A549 (cell line): ENCODE measurements around the gene CNTF. TPM values are rescaled to one million over a fixed set of nuclear protein-coding genes. Genes with fewer than 3 reads are reported as not detected.

Source experiments
- ATAC-seq, 2 experiments: fragments of 200-7000 bp in 1 of 2; fragments of >200 bp in 1 of 2; cut with Nextera tagmentation in 1 of 2; cut with Tn5 transposase in 1 of 2; 3 replicates each; pipeline versions ENCODE4 v1.8.0 to v1.9.1; 2018 to 2020; ENCODE audit warnings: mild to moderate bottlenecking in 1 of 2, moderate library complexity in 1 of 2
- CTCF ChIA-PET: fragments of 300-600 bp; sonication (Branson Sonifier 250); formaldehyde crosslinking; extraction: SDS; loops from one replicate; lab custom pipeline; 2021; ENCODE audit warnings: antibody characterized with exemption, inconsistent platforms; lab: Yijun Ruan, JAX
- POLR2A ChIA-PET: fragments of 350-600 bp; formaldehyde crosslinking; extraction: SDS; loops from one replicate; lab custom pipeline; 2021; ENCODE audit warnings: antibody characterized with exemption, inconsistent platforms; lab: Yijun Ruan, JAX
- DNase-seq, 2 experiments: peaks; one replicate each; pipeline versions ENCODE4 v3.0.0 to v3.0.0-alpha.2; 2011 to 2016; ENCODE audit warnings: low read depth in 1 of 2, low spot score in 1 of 2
- FAIRE-seq: peaks from 2 replicates; lab custom pipeline; 2011; peaks lifted over from hg19 to GRCh38; lab: Jason Lieb, UNC
- H3K27ac ChIP-seq, 2 experiments: fragments of >200 bp; sonication (Bioruptor Twin); formaldehyde crosslinking; 3 replicates each; pipeline ENCODE4 v1.5.1; 2016 to 2017
- H3K4me1 ChIP-seq: fragments of >200 bp; sonication (Bioruptor Twin); formaldehyde crosslinking; 3 replicates; pipeline ENCODE4 v1.6.1; 2016
- H3K4me2 ChIP-seq: fragments of >200 bp; sonication (Bioruptor Twin); formaldehyde crosslinking; 3 replicates; pipeline ENCODE4 v1.6.1; 2016
- H3K4me3 ChIP-seq: fragments of >200 bp; sonication (Bioruptor Twin); formaldehyde crosslinking; 3 replicates; pipeline ENCODE4 v1.5.1; 2016
- H3K9me3 ChIP-seq: fragments of >200 bp; sonication (Bioruptor Twin); formaldehyde crosslinking; 3 replicates; pipeline ENCODE4 v1.6.1; 2016
- BHLHE40 ChIP-seq: IDR thresholded peaks from 2 replicates; pipeline ENCODE4 v1.6.1; 2012; ENCODE audit warnings: low read depth, low read length, inconsistent platforms
- CBX2 ChIP-seq: fragments of 200-600 bp; sonication (generic); IDR thresholded peaks from 2 replicates; pipeline ENCODE4 v1.6.1; 2016; ENCODE audit warnings: low read depth, mild to moderate bottlenecking, borderline replicate concordance
- CBX8 ChIP-seq: fragments of 200-600 bp; sonication (generic); IDR thresholded peaks from 2 replicates; pipeline ENCODE4 v1.6.1; 2016
- CEBPB ChIP-seq, 2 experiments: fragments of >200 bp in 1 of 2; sonication (Bioruptor Twin) in 1 of 2; formaldehyde crosslinking in 1 of 2; IDR thresholded peaks; 2 replicates each; pipeline ENCODE4 v1.6.1; 2012 to 2016
- E2F6 ChIP-seq: IDR thresholded peaks from 2 replicates; pipeline ENCODE4 v1.6.1; 2012; ENCODE audit warnings: low read depth, borderline replicate concordance
- EHF ChIP-seq: fragments of 250-450 bp; sonication (Bioruptor Pico); IDR thresholded peaks from 2 replicates; pipeline ENCODE4 v1.5.0; 2020; ENCODE audit warnings: mild to moderate bottlenecking
- HDAC2 ChIP-seq: fragments of 200-600 bp; sonication (generic); IDR thresholded peaks from 2 replicates; pipeline ENCODE4 v1.6.1; 2016
- HES2 ChIP-seq: fragments of >200 bp; sonication (Bioruptor Twin); formaldehyde crosslinking; IDR thresholded peaks from 2 replicates; pipeline ENCODE4 v1.6.1; 2016
- HOXB5 ChIP-seq: fragments of 250-450 bp; sonication (Bioruptor Pico); IDR thresholded peaks from 2 replicates; pipeline ENCODE4 v1.5.0; 2020; ENCODE audit warnings: mild to moderate bottlenecking, moderate library complexity
- JUN ChIP-seq, 2 experiments: fragments of >200 bp; sonication (Bioruptor Twin); formaldehyde crosslinking; IDR thresholded peaks; 2 replicates in 1 of 2; 3 replicates in 1 of 2; pipeline ENCODE4 v1.6.1; 2016 to 2017
- KDM5A ChIP-seq: fragments of 200-600 bp; sonication (generic); IDR thresholded peaks from 2 replicates; pipeline ENCODE4 v1.6.1; 2016; ENCODE audit warnings: antibody characterized with exemption, mild to moderate bottlenecking
- MAZ ChIP-seq: fragments of 150-350 bp; IDR thresholded peaks from 2 replicates; pipeline ENCODE4 v1.6.1; 2014; ENCODE audit warnings: antibody characterized with exemption, low read depth, low read length, borderline replicate concordance
- NPAS2 ChIP-seq: fragments of 250-450 bp; sonication (Bioruptor Pico); IDR thresholded peaks from 2 replicates; pipeline ENCODE4 v1.8.0; 2022; ENCODE audit warnings: mild to moderate bottlenecking, moderate library complexity, borderline replicate concordance
- PHF8 ChIP-seq: fragments of 200-600 bp; sonication (generic); IDR thresholded peaks from 2 replicates; pipeline ENCODE4 v1.6.1; 2016; ENCODE audit warnings: low read depth, mild to moderate bottlenecking, antibody characterized with exemption, moderate library complexity, borderline replicate concordance
- RAD21 ChIP-seq, 2 experiments: fragments of >200 bp in 1 of 2; sonication (Bioruptor Twin) in 1 of 2; formaldehyde crosslinking in 1 of 2; IDR thresholded peaks in 1 of 2; conservative IDR thresholded peaks in 1 of 2; 2 replicates in 1 of 2; 3 replicates in 1 of 2; pipeline ENCODE4 v1.6.1; 2012 to 2018; ENCODE audit warnings: inconsistent platforms in 1 of 2
- RNF2 ChIP-seq: fragments of 200-600 bp; sonication (generic); IDR thresholded peaks from 2 replicates; pipeline ENCODE4 v1.6.1; 2016; ENCODE audit warnings: low read depth, mild to moderate bottlenecking, antibody characterized with exemption, moderate library complexity, borderline replicate concordance
- ZC3H11A ChIP-seq: fragments of 450-650 bp; IDR thresholded peaks from 2 replicates; pipeline ENCODE4 v1.6.1; 2014; ENCODE audit warnings: antibody characterized with exemption, mild to moderate bottlenecking
- ZNF302 ChIP-seq: fragments of 250-450 bp; sonication (Bioruptor Pico); IDR thresholded peaks from 2 replicates; pipeline ENCODE4 v1.9.0; 2021; ENCODE audit warnings: inconsistent platforms, mild to moderate bottlenecking, moderate library complexity
- ZSCAN20 ChIP-seq: fragments of 250-450 bp; sonication (Bioruptor Pico); IDR thresholded peaks from 2 replicates; pipeline ENCODE4 v1.8.0; 2022; ENCODE audit warnings: mild to moderate bottlenecking, moderate library complexity
- WGBS: methylation state at CpG from one replicate; pipeline ENCODE4 v1.1.6; 2017; ENCODE audit errors: missing lambda C conversion rate; 5-methylcytosine and 5-hydroxymethylcytosine counted together
- polyA plus RNA-seq, 4 experiments: library from polyadenylated mRNA; depleted of rRNA in 3 of 4; stranded (reverse); fragments of >200 nt; fragmentation: RNase III in 1 of 4; extraction: RNeasy Plus Mini Kit Qiagen cat#74134 plus additional on column Dnase treatment in 1 of 4; gene quantifications; 2 replicates in 3 of 4; 3 replicates in 1 of 4; pipeline ENCODE4 v1.2.3, GENCODE V29; 2011 to 2017
- TF ChIP-seq, protein P1 (sequence below): fragments of >200 bp; sonication (Bioruptor Twin); formaldehyde crosslinking; IDR thresholded peaks from 3 replicates; pipeline ENCODE4 v1.5.1; 2016
- TF ChIP-seq, protein P2 (sequence below): fragments of 150-350 bp; IDR thresholded peaks from 2 replicates; pipeline ENCODE4 v1.6.1; 2014; ENCODE audit warnings: low read depth, mild to moderate bottlenecking, low read length

The CNTF gene
- polyA plus RNA-seq, 2 of the 4 experiments (the other 2 are of a cell fraction) = 1.3 TPM

GRCh38 chr11:58628446-58628845 is 6.0 kb downstream of the CNTF start:
- DNase-seq (no peak), FAIRE-seq (no peak), ATAC-seq (no peak)
- no peaks in the 10 kb centered on the region for H3K9me3 ChIP-seq
- no peak overlapping the region for H3K4me2 ChIP-seq
- no peak overlapping the region for H3K27ac ChIP-seq
- ChIA-PET CTCF (interaction anchor here (1.2 to 2.6 kb wide), 3 partner anchors 10 to 105 kb away, joined by 4 to 18 read pairs (median 5); no protein-coding TSS in a partner anchor), POLR2A (no interaction called here)
- peaks cover 12% of the 10 kb centered on the region; the same call in 2 of the 3 replicates for H3K4me1 ChIP-seq
- no peak overlapping the region for H3K4me3 ChIP-seq
- WGBS = 91% methylated on average over 3 of the region's 3 CpGs
- TF ChIP-seq JUN (IDR thresholded peaks at IDR 0.05) (no peak), KDM5A (no peak), ZSCAN20 (CRISPR knock-in tag) (no peak), MAZ (no peak), CBX2 (no peak), RNF2 (no peak), PHF8 (no peak), HES2 (no peak), HDAC2 (no peak)

- no peak overlapping the region for H3K4me2 ChIP-seq
- peaks cover 12% of the 10 kb centered on the region; the same call in 2 of the 3 replicates for H3K4me1 ChIP-seq
- H3K4me3 ChIP-seq = no peak overlapping the region
- POLR2A ChIA-PET = interaction anchor here (0.6 to 1.2 kb wide), 2 partner anchors 27 to 53 kb away, joined by 3 to 4 read pairs; no protein-coding TSS in a partner anchor
- H3K9me3 ChIP-seq = no peaks in the 10 kb centered on the region
- H3K27ac ChIP-seq = no peak overlapping the region
- ATAC-seq (peak; percentile 61 to 80), FAIRE-seq (no peak), DNase-seq (peak; percentile 31 to 61)
- TF ChIP-seq NPAS2 (no peak), RAD21 (conservative IDR thresholded peaks at IDR 0.05 in 1 of 2, IDR thresholded peaks at IDR 0.05 in 1 of 2) (peak; percentile 25 to 38; a peak in 1 of 5 replicates), CBX8 (no peak), ZC3H11A (no peak), E2F6 (no peak), RNF2 (no peak), HOXB5 (no peak), CEBPB (IDR thresholded peaks at IDR 0.05) (no peak), CBX2 (no peak), HDAC2 (no peak), BHLHE40 (no peak), EHF (CRISPR knock-in tag) (no peak), KDM5A (no peak), ZNF302 (CRISPR knock-in tag) (no peak)
- TF ChIP-seq, protein P1, sequence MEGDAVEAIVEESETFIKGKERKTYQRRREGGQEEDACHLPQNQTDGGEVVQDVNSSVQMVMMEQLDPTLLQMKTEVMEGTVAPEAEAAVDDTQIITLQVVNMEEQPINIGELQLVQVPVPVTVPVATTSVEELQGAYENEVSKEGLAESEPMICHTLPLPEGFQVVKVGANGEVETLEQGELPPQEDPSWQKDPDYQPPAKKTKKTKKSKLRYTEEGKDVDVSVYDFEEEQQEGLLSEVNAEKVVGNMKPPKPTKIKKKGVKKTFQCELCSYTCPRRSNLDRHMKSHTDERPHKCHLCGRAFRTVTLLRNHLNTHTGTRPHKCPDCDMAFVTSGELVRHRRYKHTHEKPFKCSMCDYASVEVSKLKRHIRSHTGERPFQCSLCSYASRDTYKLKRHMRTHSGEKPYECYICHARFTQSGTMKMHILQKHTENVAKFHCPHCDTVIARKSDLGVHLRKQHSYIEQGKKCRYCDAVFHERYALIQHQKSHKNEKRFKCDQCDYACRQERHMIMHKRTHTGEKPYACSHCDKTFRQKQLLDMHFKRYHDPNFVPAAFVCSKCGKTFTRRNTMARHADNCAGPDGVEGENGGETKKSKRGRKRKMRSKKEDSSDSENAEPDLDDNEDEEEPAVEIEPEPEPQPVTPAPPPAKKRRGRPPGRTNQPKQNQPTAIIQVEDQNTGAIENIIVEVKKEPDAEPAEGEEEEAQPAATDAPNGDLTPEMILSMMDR = peak; percentile 55
- TF ChIP-seq, protein P2, sequence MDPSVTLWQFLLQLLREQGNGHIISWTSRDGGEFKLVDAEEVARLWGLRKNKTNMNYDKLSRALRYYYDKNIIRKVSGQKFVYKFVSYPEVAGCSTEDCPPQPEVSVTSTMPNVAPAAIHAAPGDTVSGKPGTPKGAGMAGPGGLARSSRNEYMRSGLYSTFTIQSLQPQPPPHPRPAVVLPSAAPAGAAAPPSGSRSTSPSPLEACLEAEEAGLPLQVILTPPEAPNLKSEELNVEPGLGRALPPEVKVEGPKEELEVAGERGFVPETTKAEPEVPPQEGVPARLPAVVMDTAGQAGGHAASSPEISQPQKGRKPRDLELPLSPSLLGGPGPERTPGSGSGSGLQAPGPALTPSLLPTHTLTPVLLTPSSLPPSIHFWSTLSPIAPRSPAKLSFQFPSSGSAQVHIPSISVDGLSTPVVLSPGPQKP = no peak
- CTCF ChIA-PET = interaction anchor here (0.6 to 2.6 kb wide), 25 partner anchors 9 to 529 kb away, joined by 3 to 18 read pairs (median 3); partner anchors contain the start of gene LPXN
- 63% methylated on average over 2 of the region's 2 CpGs for WGBS
These were observed 7.4 kb downstream of the CNTF start for GRCh38 chr11:58629857-58630256.
